H9 (cell line): ENCODE data around the gene AEN. TPM values are rescaled to one million over a fixed set of nuclear protein-coding genes. Genes with fewer than 3 reads are reported as not detected.

Experiments
- DNase-seq: peaks from one replicate; pipeline ENCODE4 v3.0.0-alpha.2; 2017
- H2AFZ ChIP-seq: one replicate; pipeline ENCODE4 v1.6.1; 2013; ENCODE audit warnings: mild to moderate bottlenecking, low read length, control low read depth, moderate library complexity
- H2AK5ac ChIP-seq: 2 replicates; pipeline ENCODE4 v1.6.1; 2013; ENCODE audit warnings: low read length, control low read depth, mixed read lengths; ENCODE audit not compliant: insufficient read length
- H2BK120ac ChIP-seq: one replicate; pipeline ENCODE4 v1.6.1; 2013; ENCODE audit warnings: low read depth, mild to moderate bottlenecking, low read length, control low read depth, inconsistent platforms; ENCODE audit not compliant: poor library complexity, severe bottlenecking
- H2BK12ac ChIP-seq: 2 replicates; pipeline ENCODE4 v1.6.1; 2013; ENCODE audit warnings: low read length, control low read depth, mixed read lengths, low read depth; ENCODE audit not compliant: insufficient read length
- H2BK15ac ChIP-seq: 2 replicates; pipeline ENCODE4 v1.6.1; 2013; ENCODE audit warnings: low read depth, low read length, control low read depth
- H2BK20ac ChIP-seq: one replicate; pipeline ENCODE4 v1.6.1; 2013; ENCODE audit warnings: low read depth, mild to moderate bottlenecking, low read length, control low read depth, inconsistent platforms; ENCODE audit not compliant: poor library complexity, severe bottlenecking
- H2BK5ac ChIP-seq: 2 replicates; pipeline ENCODE4 v1.6.1; 2013; ENCODE audit warnings: low read length, control low read depth, mixed read lengths; ENCODE audit not compliant: insufficient read length
- H3K14ac ChIP-seq: 2 replicates; pipeline ENCODE4 v1.6.1; 2013; ENCODE audit warnings: low read length, control low read depth; ENCODE audit not compliant: insufficient read depth
- H3K18ac ChIP-seq: 2 replicates; pipeline ENCODE4 v1.6.1; 2013; ENCODE audit warnings: low read depth, mild to moderate bottlenecking, mixed read lengths, low read length, control low read depth; ENCODE audit not compliant: insufficient read length
- H3K23ac ChIP-seq: 2 replicates; pipeline ENCODE4 v1.6.1; 2013; ENCODE audit warnings: low read length, control low read depth, mixed read lengths, low read depth; ENCODE audit not compliant: insufficient read length
- H3K23me2 ChIP-seq: 2 replicates; pipeline ENCODE4 v1.6.1; 2013; ENCODE audit warnings: low read depth, mild to moderate bottlenecking, mixed read lengths, low read length, control low read depth; ENCODE audit not compliant: insufficient read length, poor library complexity, severe bottlenecking
- H3K27ac ChIP-seq: 2 replicates; pipeline ENCODE4 v1.5.1; 2013; ENCODE audit warnings: low read length, control low read depth, mixed read lengths, low read depth; ENCODE audit not compliant: insufficient read length
- H3K27me3 ChIP-seq: 2 replicates; pipeline ENCODE4 v1.6.1; 2013; ENCODE audit warnings: low read length, control low read depth, inconsistent platforms; ENCODE audit not compliant: insufficient read depth
- H3K4ac ChIP-seq: 2 replicates; pipeline ENCODE4 v1.6.1; 2013; ENCODE audit warnings: low read depth, mild to moderate bottlenecking, control low read depth, inconsistent platforms, low read length, moderate library complexity
- H3K4me1 ChIP-seq: 2 replicates; pipeline ENCODE4 v1.6.1; 2013; ENCODE audit warnings: low read length, control low read depth, inconsistent platforms; ENCODE audit not compliant: insufficient read depth
- H3K4me2 ChIP-seq: 2 replicates; pipeline ENCODE4 v1.6.1; 2013; ENCODE audit warnings: low read length, control low read depth, mixed read lengths; ENCODE audit not compliant: insufficient read length, insufficient read depth
- H3K56ac ChIP-seq: 2 replicates; pipeline ENCODE4 v1.6.1; 2013; ENCODE audit warnings: low read depth, mild to moderate bottlenecking, mixed read lengths, low read length, control low read depth; ENCODE audit not compliant: insufficient read length
- H3K79me1 ChIP-seq: 2 replicates; pipeline ENCODE4 v1.6.1; 2013; ENCODE audit warnings: low read depth, mild to moderate bottlenecking, moderate library complexity, low read length, control low read depth, inconsistent platforms; ENCODE audit not compliant: insufficient read depth, poor library complexity, severe bottlenecking
- H3K79me2 ChIP-seq: 2 replicates; pipeline ENCODE4 v1.6.1; 2013; ENCODE audit warnings: low read length, control low read depth, inconsistent platforms; ENCODE audit not compliant: insufficient read depth
- H3K9ac ChIP-seq: 2 replicates; pipeline ENCODE4 v1.6.1; 2013; ENCODE audit warnings: low read length, control low read depth, mixed read lengths; ENCODE audit not compliant: insufficient read length; ENCODE audit errors: extremely low read depth
- H3K9me3 ChIP-seq: one replicate; pipeline ENCODE4 v1.6.1; 2013; ENCODE audit warnings: low read depth, low read length, inconsistent platforms; ENCODE audit not compliant: control insufficient read depth
- H3T11ph ChIP-seq: one replicate; pipeline ENCODE4 v1.6.1; 2013; ENCODE audit warnings: mild to moderate bottlenecking, low read length, control low read depth, inconsistent platforms
- H4K20me1 ChIP-seq: one replicate; pipeline ENCODE4 v1.6.1; 2013; ENCODE audit not compliant: control insufficient read depth, insufficient read length, insufficient read depth
- H4K5ac ChIP-seq: 2 replicates; pipeline ENCODE4 v1.6.1; 2013; ENCODE audit warnings: low read depth, mild to moderate bottlenecking, mixed read lengths, low read length, control low read depth; ENCODE audit not compliant: insufficient read length
- H4K8ac ChIP-seq: replicated peaks from 2 replicates; pipeline ENCODE4 v1.6.1; 2013; ENCODE audit warnings: low read length, control low read depth, mixed read lengths, low read depth; ENCODE audit not compliant: insufficient read length
- H4K91ac ChIP-seq: 2 replicates; pipeline ENCODE4 v1.6.1; 2013; ENCODE audit warnings: low read depth, mild to moderate bottlenecking, moderate library complexity, mixed read lengths, low read length, control low read depth; ENCODE audit not compliant: insufficient read length
- H3K27ac Mint-ChIP-seq, 3 experiments: 2 replicates in 2 of 3; 3 replicates in 1 of 3; pipeline ENCODE4 v1.8.0; 2020 to 2021; ENCODE audit warnings: mixed read lengths in 3 of 3, mild to moderate bottlenecking in 1 of 3, moderate library complexity in 1 of 3
- H3K27me3 Mint-ChIP-seq: 2 replicates; pipeline ENCODE4 v1.8.0; 2021; ENCODE audit warnings: low read depth, mild to moderate bottlenecking, moderate library complexity, mixed read lengths
- H3K36me3 Mint-ChIP-seq, 3 experiments: 2 replicates in 2 of 3; 3 replicates in 1 of 3; pipeline ENCODE4 v1.8.0; 2020 to 2021; ENCODE audit warnings: low read depth in 3 of 3, mixed read lengths in 3 of 3; ENCODE audit not compliant: insufficient read depth in 1 of 3
- H3K4me1 Mint-ChIP-seq, 2 experiments: 2 replicates each; pipeline ENCODE4 v1.8.0; 2020; ENCODE audit warnings: mixed read lengths in 2 of 2
- H3K4me3 Mint-ChIP-seq, 2 experiments: 2 replicates in 1 of 2; 3 replicates in 1 of 2; pipeline ENCODE4 v1.8.0; 2020 to 2021; ENCODE audit warnings: mild to moderate bottlenecking in 2 of 2, mixed read lengths in 2 of 2, moderate library complexity in 1 of 2
- H3K9me3 Mint-ChIP-seq, 2 experiments: 2 replicates in 1 of 2; 3 replicates in 1 of 2; pipeline ENCODE4 v1.8.0; 2020; ENCODE audit warnings: mild to moderate bottlenecking in 2 of 2, mixed read lengths in 2 of 2, moderate library complexity in 1 of 2
- WGBS: extraction: QIAGEN DNeasy Blood & Tissue Kit; methylation state at CpG from one replicate; pipeline ENCODE4 v1.1.7; 2013; ENCODE audit warnings: missing lambda C conversion rate, low lambda C conversion rate, mixed read lengths; ENCODE audit not compliant: insufficient read length; ENCODE audit errors: extremely low coverage; 5-methylcytosine and 5-hydroxymethylcytosine counted together
- total RNA-seq: library from RNA; stranded (reverse); gene quantifications from 2 replicates; pipeline ENCODE4 v1.2.1, GENCODE V29; 2021
- TF ChIP-seq, protein P1 (sequence below): fragments of 200-600 bp; sonication (generic); conservative IDR thresholded peaks from 3 replicates; pipeline ENCODE4 v1.8.0; 2021; ENCODE audit warnings: antibody characterized with exemption, mild to moderate bottlenecking

The AEN gene
- total RNA-seq, 1 experiment from 2014 or later, result 132 TPM

DNA sequence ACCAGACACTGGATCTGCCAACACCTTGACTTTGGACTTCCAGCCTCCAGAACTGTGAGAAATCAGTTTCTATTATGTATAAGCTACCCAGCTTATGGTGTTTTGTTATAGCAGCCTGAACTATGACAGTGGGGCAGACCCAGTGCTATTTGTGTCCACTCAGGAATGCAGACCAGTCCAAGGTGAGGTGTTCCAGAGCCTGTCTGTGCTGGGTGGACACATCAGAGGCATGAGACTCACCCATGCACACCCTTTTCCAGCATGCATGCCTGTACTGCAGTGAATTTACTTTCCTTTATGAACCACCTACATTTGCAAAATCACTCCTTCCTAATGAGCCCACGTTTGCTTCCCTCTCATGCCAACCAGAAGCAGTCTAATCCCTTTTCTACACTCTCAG, 47.1 kb upstream of the AEN start:
- Histone ChIP-seq H3T11ph (no peak overlapping the region), H2BK12ac (no peak overlapping the region), H3K18ac (no peak overlapping the region), H2BK15ac (no peak overlapping the region), H4K20me1 (no peaks in the 10 kb centered on the region), H3K4ac (no peak overlapping the region), H3K4me1 (no peaks in the 10 kb centered on the region), H2BK5ac (no peak overlapping the region), H3K4me2 (no peak overlapping the region), H2AFZ (no peak overlapping the region), H3K56ac (no peak overlapping the region), H3K27ac (no peak overlapping the region), H4K8ac (no peak overlapping the region), H2BK20ac (no peak overlapping the region), H3K9ac (no peak overlapping the region), H3K27me3 (no peaks in the 10 kb centered on the region), H4K91ac (no peak overlapping the region), H2AK5ac (no peak overlapping the region), H2BK120ac (no peak overlapping the region), H3K79me2 (no peaks in the 10 kb centered on the region), H3K79me1 (no peaks in the 10 kb centered on the region), H3K9me3 (no peaks in the 10 kb centered on the region), H3K14ac (no peak overlapping the region), H3K23me2 (no peaks in the 10 kb centered on the region), H4K5ac (no peak overlapping the region), H3K23ac (no peak overlapping the region)
- no peaks in the 10 kb centered on the region for H3K9me3 Mint-ChIP-seq
- no peak overlapping the region for H3K4me3 Mint-ChIP-seq
- peaks cover 4% of the 10 kb centered on the region for H3K27me3 Mint-ChIP-seq
- H3K27ac Mint-ChIP-seq, result no peak overlapping the region
- no peaks in the 10 kb centered on the region for H3K36me3 Mint-ChIP-seq
- TF ChIP-seq, protein P1, sequence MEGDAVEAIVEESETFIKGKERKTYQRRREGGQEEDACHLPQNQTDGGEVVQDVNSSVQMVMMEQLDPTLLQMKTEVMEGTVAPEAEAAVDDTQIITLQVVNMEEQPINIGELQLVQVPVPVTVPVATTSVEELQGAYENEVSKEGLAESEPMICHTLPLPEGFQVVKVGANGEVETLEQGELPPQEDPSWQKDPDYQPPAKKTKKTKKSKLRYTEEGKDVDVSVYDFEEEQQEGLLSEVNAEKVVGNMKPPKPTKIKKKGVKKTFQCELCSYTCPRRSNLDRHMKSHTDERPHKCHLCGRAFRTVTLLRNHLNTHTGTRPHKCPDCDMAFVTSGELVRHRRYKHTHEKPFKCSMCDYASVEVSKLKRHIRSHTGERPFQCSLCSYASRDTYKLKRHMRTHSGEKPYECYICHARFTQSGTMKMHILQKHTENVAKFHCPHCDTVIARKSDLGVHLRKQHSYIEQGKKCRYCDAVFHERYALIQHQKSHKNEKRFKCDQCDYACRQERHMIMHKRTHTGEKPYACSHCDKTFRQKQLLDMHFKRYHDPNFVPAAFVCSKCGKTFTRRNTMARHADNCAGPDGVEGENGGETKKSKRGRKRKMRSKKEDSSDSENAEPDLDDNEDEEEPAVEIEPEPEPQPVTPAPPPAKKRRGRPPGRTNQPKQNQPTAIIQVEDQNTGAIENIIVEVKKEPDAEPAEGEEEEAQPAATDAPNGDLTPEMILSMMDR, result no peak
- H3K4me1 Mint-ChIP-seq, result peaks cover 13 to 14% of the 10 kb centered on the region in 2 experiments
- no CpG with 5 or more reads among the region's 1 CpG for WGBS
- no peak for DNase-seq
